Left lobe of liver (tissue), 2 donors: ENCODE results near the gene MXD4. TPM values are rescaled to one million over a fixed set of nuclear protein-coding genes. Genes with fewer than 3 reads are reported as not detected.

Experiments
- ATAC-seq: fragments of 200-7000 bp; cut with Tn5 transposase; one replicate; pipeline ENCODE4 v1.9.1; 2020; ENCODE audit warnings: mild to moderate bottlenecking, moderate library complexity
- DNase-seq: peaks from one replicate; pipeline ENCODE4 v3.0.0-alpha.2; 2020; ENCODE audit warnings: low spot score
- total RNA-seq: library from RNA; stranded (reverse); gene quantifications from one replicate; pipeline ENCODE4 v1.2.1, GENCODE V29; 2021
- donor health status: DM: no; HTN: no; CAD: no; lungs with moderate emphysema.
- donor health status: DM: no; HTN: yes; CAD: no.

The MXD4 gene
- total RNA-seq, 1 donor from 2014 or later = 23.6 TPM

GRCh38 chr4:2253160-2254084 is 8.5 kb downstream of the MXD4 start:
- ATAC-seq = no peak
- DNase-seq = no peak

DNA sequence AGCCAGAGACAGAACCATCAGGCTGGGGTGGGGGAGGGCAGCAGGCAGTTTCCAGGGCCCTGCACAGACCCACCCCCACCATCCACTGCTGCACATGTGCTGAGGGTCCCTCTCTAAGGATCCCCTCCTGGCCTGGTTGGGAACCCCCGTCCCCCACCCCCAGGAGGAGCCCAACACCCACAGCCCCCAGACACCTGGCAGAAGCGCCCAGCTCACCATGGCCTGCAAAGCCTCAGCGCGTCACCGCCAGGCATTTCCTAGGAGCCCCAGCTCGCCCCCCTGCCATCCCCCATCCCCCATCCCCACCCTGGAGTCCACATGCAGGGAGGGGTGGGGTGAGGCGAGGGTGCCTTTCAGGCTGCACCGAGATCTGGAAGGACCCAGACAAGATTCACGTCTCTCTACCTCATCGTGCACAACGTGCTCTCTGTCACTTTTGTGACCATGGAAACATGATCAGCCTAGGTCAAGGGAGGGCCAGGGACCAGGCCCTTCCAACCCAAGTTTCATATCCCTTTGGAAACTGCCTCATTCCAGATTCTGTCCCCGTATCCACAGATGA is 9.3 kb downstream of the MXD4 start:
- ATAC-seq (no peak), DNase-seq (no peak)

DNA sequence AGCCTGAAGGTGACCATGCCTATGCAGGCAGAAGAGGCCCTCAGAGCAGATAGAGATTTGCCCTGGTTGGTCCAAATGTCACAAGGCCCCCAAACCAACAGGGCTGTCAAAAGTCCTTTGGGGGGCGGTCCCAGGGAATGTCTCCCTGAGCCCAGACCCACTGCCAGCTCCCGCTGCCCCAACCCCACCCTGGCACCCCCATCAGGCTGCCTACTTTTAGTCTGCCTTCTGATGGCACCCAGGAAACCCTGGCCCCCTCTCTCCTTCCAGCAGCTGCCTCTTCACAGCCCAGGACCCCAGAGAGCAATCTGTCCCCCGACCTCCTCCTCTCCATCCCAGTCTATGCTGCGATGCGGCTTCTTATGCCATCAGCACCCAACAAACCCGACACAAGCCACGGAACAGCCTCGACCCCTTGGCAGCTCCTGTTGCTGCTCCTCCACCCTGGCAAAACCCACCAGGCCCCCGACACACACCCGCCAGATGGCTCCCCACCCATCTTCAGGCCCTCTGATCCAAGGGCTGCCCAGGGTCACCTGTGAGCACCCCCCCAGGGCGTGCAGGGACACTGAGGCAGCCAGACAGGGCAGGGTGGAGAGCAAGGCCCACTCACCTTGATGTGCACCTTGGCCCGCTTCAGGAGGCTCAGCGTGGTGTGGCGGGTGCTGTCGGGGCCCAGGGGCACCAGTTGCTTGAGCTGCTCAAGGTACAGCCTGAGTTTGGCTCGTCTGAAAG is 9.9 kb downstream of the MXD4 start:
- no peak for ATAC-seq
- no peak for DNase-seq

GRCh38 chr4:2251073-2251794 is 10.7 kb downstream of the MXD4 start:
- ATAC-seq (no peak), DNase-seq (no peak)

- no peak for ATAC-seq
- DNase-seq = no peak
Measured at GRCh38 chr4:2250357-2251072, 11.4 kb downstream of the MXD4 start.

DNA sequence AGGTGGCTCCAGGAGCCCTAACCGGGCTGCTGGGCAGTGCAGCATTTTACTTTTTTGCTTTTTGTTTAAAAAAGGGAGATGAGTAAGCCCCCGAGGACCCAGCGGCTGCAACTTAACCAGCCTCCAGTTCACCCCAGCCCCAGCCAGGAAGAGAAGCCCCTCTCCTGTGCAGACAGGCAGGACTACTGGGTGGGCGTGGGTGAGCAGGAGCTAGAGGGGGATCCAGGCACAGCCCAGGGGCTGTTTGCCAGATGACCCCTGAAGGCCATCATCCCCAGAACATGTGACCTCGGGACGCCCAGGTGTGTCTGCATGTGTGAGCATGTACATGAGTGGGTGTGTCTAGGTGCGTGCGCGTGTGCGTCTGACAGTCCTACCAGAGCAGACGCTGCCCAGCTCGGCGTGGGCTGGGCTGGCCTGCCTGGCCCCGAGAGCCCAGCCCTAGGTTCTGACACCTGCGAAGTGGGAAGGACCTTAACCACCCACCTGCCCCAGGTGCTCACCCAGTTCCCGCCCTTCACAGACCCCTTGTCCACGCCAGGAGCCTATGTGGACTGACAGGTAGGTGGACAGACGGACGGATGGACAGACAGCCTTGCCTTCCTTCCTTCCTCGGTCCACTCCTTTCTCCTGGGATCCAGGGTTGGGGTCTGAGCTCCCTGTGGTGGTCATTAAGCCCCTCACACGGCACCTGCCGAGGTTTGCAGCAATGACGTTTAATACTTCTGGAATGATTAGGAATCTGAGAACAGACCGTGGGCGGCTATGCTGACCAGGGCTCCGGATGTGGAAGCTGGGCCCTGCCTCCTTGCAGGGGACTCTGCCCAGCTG is 12.2 kb downstream of the MXD4 start:
- ATAC-seq (no peak), DNase-seq (no peak)

DNA sequence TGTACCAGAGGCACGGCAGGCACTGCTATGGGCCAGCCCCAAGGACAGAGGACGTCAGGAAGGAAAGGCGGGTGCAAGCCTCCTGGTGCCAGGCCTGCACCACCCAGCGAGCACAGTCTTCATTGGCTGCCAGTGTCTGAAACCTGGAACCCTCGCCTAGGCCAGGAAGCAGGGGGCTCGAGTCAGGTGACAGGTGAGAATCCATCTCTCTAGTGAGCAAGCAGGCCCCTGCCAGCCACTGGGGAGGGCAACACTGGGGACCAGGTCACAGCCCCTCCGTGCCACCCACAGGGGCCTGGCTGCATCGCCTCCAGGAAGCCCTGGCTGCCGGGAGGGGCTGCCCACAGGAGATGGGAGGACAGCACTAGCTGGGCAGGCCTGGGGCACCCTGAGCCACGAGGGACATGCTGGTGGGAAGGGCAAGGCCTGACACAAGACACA is 13.1 kb downstream of the MXD4 start:
- DNase-seq = no peak
- no peak for ATAC-seq

GRCh38 chr4:2248044-2248780 is 13.7 kb downstream of the MXD4 start:
- no peak for DNase-seq
- ATAC-seq = no peak

- ATAC-seq (no peak), DNase-seq (no peak)
Measured at GRCh38 chr4:2247128-2248043, 14.5 kb downstream of the MXD4 start.

- DNase-seq = no peak
- ATAC-seq = no peak
Measured at GRCh38 chr4:2246384-2247127, 15.4 kb downstream of the MXD4 start.

- DNase-seq (no peak), ATAC-seq (no peak)
Measured at GRCh38 chr4:2245787-2246275, 16.1 kb downstream of the MXD4 start.

DNA sequence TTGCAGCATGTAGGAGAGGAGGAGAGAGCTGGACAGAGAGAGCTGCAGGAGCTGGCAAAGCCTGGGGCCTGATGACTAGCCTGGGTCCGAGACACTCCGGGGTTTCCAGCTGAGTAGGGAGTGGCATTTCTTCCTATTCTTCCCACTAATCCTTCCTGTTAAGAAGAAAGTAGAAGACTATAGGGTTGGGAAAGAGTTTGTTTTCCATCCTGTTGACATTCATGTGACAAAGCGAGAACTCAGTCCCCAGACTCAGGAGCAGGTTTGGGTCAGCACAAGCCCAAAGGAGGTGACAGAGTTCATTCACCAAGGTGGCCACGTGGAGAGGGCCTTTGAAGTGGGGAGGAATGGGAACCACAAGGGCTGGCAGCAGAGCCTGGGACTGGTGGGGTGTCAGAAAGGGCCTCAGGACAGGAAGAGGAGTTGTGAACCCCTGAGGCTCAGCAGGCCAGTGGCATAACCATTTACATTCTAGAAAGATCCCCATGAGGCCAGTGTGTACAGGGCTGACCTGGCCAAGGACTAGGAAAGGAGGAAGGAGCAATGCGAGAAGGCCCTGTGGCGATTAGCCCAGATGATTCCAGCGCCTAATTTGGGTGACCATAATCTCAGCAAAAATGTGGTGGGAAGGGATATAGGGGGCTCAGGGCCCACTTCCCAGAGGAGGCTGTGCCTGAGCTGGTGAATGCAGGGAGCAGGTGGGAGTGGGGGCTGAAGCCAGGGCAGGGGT is 16.7 kb downstream of the MXD4 start:
- no peak for DNase-seq
- no peak for ATAC-seq

- no peak for DNase-seq
- ATAC-seq = peak; percentile 5
Measured at GRCh38 chr4:2243681-2244380, 18.1 kb downstream of the MXD4 start.

GRCh38 chr4:2241410-2242353 is 20.2 kb downstream of the MXD4 start, which contains the start of the genes HAUS3 and POLN:
HAUS3 (minus strand) TSS chr4:2242121; CDS start chr4:2240946, 1,175 bp downstream.
POLN (minus strand) TSS chr4:2242121; CDS start chr4:2229231, 12,890 bp downstream.
- DNase-seq (peak; percentile 99), ATAC-seq (peak; percentile 96)
